Immature natural killer cell (primary cell): Measurements from ENCODE around the gene SCMH1. TPM values are rescaled to one million over a fixed set of nuclear protein-coding genes. Genes with fewer than 3 reads are reported as not detected.

Source experiments
- DNase-seq, 3 donors: peaks; one replicate each; pipeline ENCODE4 v3.0.0; 2022; ENCODE audit warnings: mixed read lengths in 1 of 3
- H3K27ac Mint-ChIP-seq, 6 donors: one replicate each; pipeline ENCODE4 v1.8.0; 2020; ENCODE audit warnings: mixed read lengths in 6 of 6, mild to moderate bottlenecking in 5 of 6, inconsistent platforms in 4 of 6, moderate library complexity in 3 of 6
- H3K27me3 Mint-ChIP-seq, 3 donors: one replicate each; pipeline ENCODE4 v1.8.0; 2020 to 2021; ENCODE audit warnings: low read depth in 3 of 3, mild to moderate bottlenecking in 3 of 3, mixed read lengths in 3 of 3, moderate library complexity in 3 of 3, inconsistent platforms in 1 of 3
- H3K36me3 Mint-ChIP-seq, 3 donors: one replicate each; pipeline ENCODE4 v1.8.0; 2020; ENCODE audit warnings: mixed read lengths in 3 of 3, inconsistent platforms in 2 of 3, mild to moderate bottlenecking in 2 of 3
- H3K4me1 Mint-ChIP-seq, 2 donors: one replicate each; pipeline ENCODE4 v1.8.0; 2020; ENCODE audit warnings: inconsistent platforms in 2 of 2, mild to moderate bottlenecking in 2 of 2, mixed read lengths in 2 of 2, moderate library complexity in 1 of 2
- H3K4me3 Mint-ChIP-seq, 5 donors: one replicate each; pipeline ENCODE4 v1.8.0; 2020; ENCODE audit warnings: mild to moderate bottlenecking in 5 of 5, mixed read lengths in 5 of 5, inconsistent platforms in 3 of 5, moderate library complexity in 3 of 5
- H3K9me3 Mint-ChIP-seq, 6 donors: one replicate each; pipeline ENCODE4 v1.8.0; 2020; ENCODE audit warnings: mild to moderate bottlenecking in 6 of 6, mixed read lengths in 6 of 6, inconsistent platforms in 4 of 6, moderate library complexity in 3 of 6
- polyA plus RNA-seq, 3 donors: library from polyadenylated mRNA; unstranded; fragments of 300-500 nt; fragmentation: Illumina TruSeq; gene quantifications; one replicate each; pipeline ENCODE4 v1.2.3, GENCODE V29; 2021

The SCMH1 gene
- polyA plus RNA-seq, 3 donors from 2014 or later: 1.3 to 4.8 (median 4.6) TPM

- Mint-ChIP-seq H3K27me3 (no peaks in the 10 kb centered on the region), H3K27ac (no peak overlapping the region), H3K4me1 (no peaks in the 10 kb centered on the region), H3K4me3 (no peak overlapping the region), H3K36me3 (peaks cover 2 to 11% (median 4%) of the 10 kb centered on the region in 3 donors), H3K9me3 (no peaks in the 10 kb centered on the region)
- DNase-seq: no peak
Measured at GRCh38 chr1:41073971-41074370, 168.1 kb downstream of the SCMH1 start.

- Mint-ChIP-seq H3K4me1 (no peaks in the 10 kb centered on the region), H3K36me3 (peaks cover 4 to 13% (median 13%) of the 10 kb centered on the region in 3 donors), H3K9me3 (no peaks in the 10 kb centered on the region), H3K27me3 (no peaks in the 10 kb centered on the region), H3K27ac (no peak overlapping the region), H3K4me3 (no peak overlapping the region)
- no peak for DNase-seq
Measured at GRCh38 chr1:41072051-41072450, 170.1 kb downstream of the SCMH1 start.

GRCh38 chr1:41056907-41057306 lies 185.2 kb downstream of the SCMH1 start:
- Mint-ChIP-seq H3K27ac (no peak overlapping the region), H3K27me3 (no peaks in the 10 kb centered on the region), H3K4me1 (no peaks in the 10 kb centered on the region), H3K4me3 (no peak overlapping the region), H3K36me3 (peaks cover 18 to 25% (median 24%) of the 10 kb centered on the region in 3 donors), H3K9me3 (no peaks in the 10 kb centered on the region)
- no peak for DNase-seq

GRCh38 chr1:41053316-41053715 lies 188.8 kb downstream of the SCMH1 start:
- Mint-ChIP-seq H3K4me3 (no peak overlapping the region), H3K4me1 (no peaks in the 10 kb centered on the region), H3K36me3 (peaks cover 4 to 9% (median 5%) of the 10 kb centered on the region in 3 donors), H3K27me3 (no peaks in the 10 kb centered on the region), H3K9me3 (no peaks in the 10 kb centered on the region), H3K27ac (no peak overlapping the region)
- DNase-seq: no peak

GRCh38 chr1:41051022-41051421 lies 191.1 kb downstream of the SCMH1 start:
- peaks cover 4 to 9% (median 7%) of the 10 kb centered on the region in 3 donors for H3K36me3 Mint-ChIP-seq
- H3K27me3 Mint-ChIP-seq: no peaks in the 10 kb centered on the region
- no peak for DNase-seq
- H3K27ac Mint-ChIP-seq: peak overlapping the region in 1 of 6 donors; percentile 8
- no peaks in the 10 kb centered on the region for H3K9me3 Mint-ChIP-seq
- H3K4me3 Mint-ChIP-seq: no peak overlapping the region
- H3K4me1 Mint-ChIP-seq: no peaks in the 10 kb centered on the region

GRCh38 chr1:41048540-41048939 lies 193.6 kb downstream of the SCMH1 start:
- Mint-ChIP-seq H3K9me3 (no peaks in the 10 kb centered on the region), H3K4me3 (no peak overlapping the region), H3K27me3 (no peaks in the 10 kb centered on the region), H3K36me3 (peaks cover 7 to 13% (median 8%) of the 10 kb centered on the region in 3 donors), H3K27ac (no peak overlapping the region), H3K4me1 (peaks cover 4 to 6% of the 10 kb centered on the region in 2 donors)
- DNase-seq: no peak

- Mint-ChIP-seq H3K4me1 (peaks cover 4 to 6% of the 10 kb centered on the region in 2 donors), H3K27me3 (no peaks in the 10 kb centered on the region), H3K27ac (no peak overlapping the region), H3K4me3 (no peak overlapping the region), H3K36me3 (peaks cover 7 to 13% (median 8%) of the 10 kb centered on the region in 3 donors), H3K9me3 (peaks cover 0 to 1% (median 0%) of the 10 kb centered on the region in 6 donors)
- no peak for DNase-seq
Measured at GRCh38 chr1:41046347-41046775, 195.7 kb downstream of the SCMH1 start.

GRCh38 chr1:41045740-41046139 lies 196.4 kb downstream of the SCMH1 start:
- DNase-seq: no peak
- Mint-ChIP-seq H3K27ac (no peak overlapping the region), H3K4me3 (no peak overlapping the region), H3K4me1 (peaks cover 4 to 6% of the 10 kb centered on the region in 2 donors), H3K36me3 (peaks cover 7 to 13% (median 8%) of the 10 kb centered on the region in 3 donors), H3K9me3 (peaks cover 0 to 1% (median 0%) of the 10 kb centered on the region in 6 donors), H3K27me3 (no peaks in the 10 kb centered on the region)

GRCh38 chr1:41044187-41044586 lies 197.9 kb downstream of the SCMH1 start:
- Mint-ChIP-seq H3K9me3 (peaks cover 0 to 1% (median 0%) of the 10 kb centered on the region in 6 donors), H3K4me1 (peaks cover 4 to 6% of the 10 kb centered on the region in 2 donors), H3K36me3 (peaks cover 7 to 18% (median 12%) of the 10 kb centered on the region in 3 donors), H3K27me3 (no peaks in the 10 kb centered on the region), H3K4me3 (no peak overlapping the region), H3K27ac (peak overlapping the region in 2 of 6 donors; percentile 31 to 38)
- no peak for DNase-seq

- peak overlapping the region in 1 of 6 donors; percentile 14 for H3K27ac Mint-ChIP-seq
- no peak for DNase-seq
- H3K27me3 Mint-ChIP-seq: no peaks in the 10 kb centered on the region
- H3K4me3 Mint-ChIP-seq: no peak overlapping the region
- H3K9me3 Mint-ChIP-seq: peaks cover 0 to 1% (median 0%) of the 10 kb centered on the region in 6 donors
- peaks cover 4 to 6% of the 10 kb centered on the region in 2 donors for H3K4me1 Mint-ChIP-seq
- H3K36me3 Mint-ChIP-seq: peaks cover 0 to 11% (median 9%) of the 10 kb centered on the region in 3 donors
Measured at GRCh38 chr1:41041614-41042270, 200.4 kb downstream of the SCMH1 start.

GRCh38 chr1:41038110-41038509 lies 204.0 kb downstream of the SCMH1 start:
- no peaks in the 10 kb centered on the region for H3K4me1 Mint-ChIP-seq
- no peak for DNase-seq
- H3K27me3 Mint-ChIP-seq: no peaks in the 10 kb centered on the region
- H3K36me3 Mint-ChIP-seq: peaks cover 3 to 9% (median 9%) of the 10 kb centered on the region in 3 donors
- H3K27ac Mint-ChIP-seq: no peak overlapping the region
- peaks cover 0 to 1% (median 0%) of the 10 kb centered on the region in 6 donors for H3K9me3 Mint-ChIP-seq
- H3K4me3 Mint-ChIP-seq: no peak overlapping the region

- H3K27me3 Mint-ChIP-seq: no peaks in the 10 kb centered on the region
- H3K4me1 Mint-ChIP-seq: no peaks in the 10 kb centered on the region
- H3K4me3 Mint-ChIP-seq: no peak overlapping the region
- H3K27ac Mint-ChIP-seq: no peak overlapping the region
- no peaks in the 10 kb centered on the region for H3K9me3 Mint-ChIP-seq
- H3K36me3 Mint-ChIP-seq: peaks cover 5 to 11% (median 11%) of the 10 kb centered on the region in 3 donors
- no peak for DNase-seq
Measured at GRCh38 chr1:41037116-41037903, 204.8 kb downstream of the SCMH1 start.

- Mint-ChIP-seq H3K27ac (no peak overlapping the region), H3K4me3 (no peak overlapping the region), H3K9me3 (no peaks in the 10 kb centered on the region), H3K36me3 (peaks cover 11 to 20% (median 15%) of the 10 kb centered on the region in 3 donors), H3K4me1 (no peaks in the 10 kb centered on the region), H3K27me3 (peaks cover 0 to 2% (median 1%) of the 10 kb centered on the region in 3 donors)
- DNase-seq: no peak
Measured at GRCh38 chr1:41033272-41033671, 208.8 kb downstream of the SCMH1 start.

GRCh38 chr1:41032147-41032546 lies 210.0 kb downstream of the SCMH1 start:
- H3K27me3 Mint-ChIP-seq: peaks cover 0 to 2% (median 1%) of the 10 kb centered on the region in 3 donors
- no peaks in the 10 kb centered on the region for H3K9me3 Mint-ChIP-seq
- DNase-seq: no peak
- no peak overlapping the region for H3K4me3 Mint-ChIP-seq
- H3K27ac Mint-ChIP-seq: no peak overlapping the region
- H3K36me3 Mint-ChIP-seq: peaks cover 11 to 20% (median 15%) of the 10 kb centered on the region in 3 donors
- no peaks in the 10 kb centered on the region for H3K4me1 Mint-ChIP-seq
